Neural cell (in vitro differentiated cells): Measurements from ENCODE around the gene CTNNA1.

Experiments used
- EP300 ChIP-seq: fragments of 450-650 bp; conservative IDR thresholded peaks from 2 replicates; pipeline ENCODE4 v1.6.1; 2014; ENCODE audit warnings: antibody characterized with exemption, mild to moderate bottlenecking, moderate library complexity; ENCODE audit not compliant: poor library complexity, severe bottlenecking
- SMC3 ChIP-seq: fragments of 450-650 bp; conservative IDR thresholded peaks from 2 replicates; pipeline ENCODE4 v1.6.1; 2014; ENCODE audit warnings: antibody characterized with exemption, mild to moderate bottlenecking, moderate library complexity; ENCODE audit not compliant: poor library complexity
- TF ChIP-seq, protein P1 (sequence below): fragments of 450-650 bp; IDR thresholded peaks from 2 replicates; pipeline ENCODE4 v1.5.1; 2014; ENCODE audit warnings: antibody characterized with exemption, mild to moderate bottlenecking, moderate library complexity; ENCODE audit not compliant: poor library complexity, severe bottlenecking

DNA sequence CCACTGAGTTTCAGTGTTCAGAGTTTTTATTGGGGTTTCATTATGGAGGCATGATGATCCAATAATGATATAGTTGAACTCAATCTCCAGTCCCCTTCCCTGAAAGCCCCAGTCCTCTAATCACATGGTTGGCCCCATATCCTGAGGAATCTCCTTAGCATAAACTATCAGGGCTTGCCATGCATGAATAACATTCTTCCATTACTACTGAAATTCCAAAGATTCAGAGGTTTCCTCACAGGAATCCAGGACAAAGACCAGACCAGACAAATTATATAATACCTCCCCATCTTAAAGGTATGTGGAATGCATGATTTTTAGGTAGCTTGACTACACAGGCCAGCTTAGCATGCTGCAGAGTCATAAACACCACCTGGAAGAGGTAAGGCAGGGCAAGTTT lies 137.4 kb downstream of the CTNNA1 start:
- TF ChIP-seq, protein P1, sequence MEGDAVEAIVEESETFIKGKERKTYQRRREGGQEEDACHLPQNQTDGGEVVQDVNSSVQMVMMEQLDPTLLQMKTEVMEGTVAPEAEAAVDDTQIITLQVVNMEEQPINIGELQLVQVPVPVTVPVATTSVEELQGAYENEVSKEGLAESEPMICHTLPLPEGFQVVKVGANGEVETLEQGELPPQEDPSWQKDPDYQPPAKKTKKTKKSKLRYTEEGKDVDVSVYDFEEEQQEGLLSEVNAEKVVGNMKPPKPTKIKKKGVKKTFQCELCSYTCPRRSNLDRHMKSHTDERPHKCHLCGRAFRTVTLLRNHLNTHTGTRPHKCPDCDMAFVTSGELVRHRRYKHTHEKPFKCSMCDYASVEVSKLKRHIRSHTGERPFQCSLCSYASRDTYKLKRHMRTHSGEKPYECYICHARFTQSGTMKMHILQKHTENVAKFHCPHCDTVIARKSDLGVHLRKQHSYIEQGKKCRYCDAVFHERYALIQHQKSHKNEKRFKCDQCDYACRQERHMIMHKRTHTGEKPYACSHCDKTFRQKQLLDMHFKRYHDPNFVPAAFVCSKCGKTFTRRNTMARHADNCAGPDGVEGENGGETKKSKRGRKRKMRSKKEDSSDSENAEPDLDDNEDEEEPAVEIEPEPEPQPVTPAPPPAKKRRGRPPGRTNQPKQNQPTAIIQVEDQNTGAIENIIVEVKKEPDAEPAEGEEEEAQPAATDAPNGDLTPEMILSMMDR: no peak
- TF ChIP-seq SMC3 (no peak), EP300 (no peak)
